Fibroblast of lung (primary cell): Measurements from ENCODE around the gene GABRB3. TPM values are rescaled to one million over a fixed set of nuclear protein-coding genes. Genes with fewer than 3 reads are reported as not detected.

Experiments used
- DNase-seq, 2 donors: peaks; one replicate each; pipeline versions ENCODE4 v3.0.0 to v3.0.0-alpha.2; 2010; ENCODE audit warnings: low read depth in 2 of 2
- H2AFZ ChIP-seq: 2 replicates; pipeline ENCODE4 v1.5.1; 2012; ENCODE audit warnings: low read length, control low read depth, inconsistent platforms
- H3K27ac ChIP-seq: 2 replicates; pipeline ENCODE4 v1.5.1; 2011; ENCODE audit warnings: low read length, control low read depth; ENCODE audit not compliant: insufficient read depth
- H3K27me3 ChIP-seq: 2 replicates; pipeline ENCODE4 v1.5.1; 2011; ENCODE audit warnings: mild to moderate bottlenecking, low read length; ENCODE audit not compliant: control insufficient read depth, insufficient read depth
- H3K36me3 ChIP-seq: 2 replicates; pipeline ENCODE4 v1.5.1; 2011; ENCODE audit warnings: low read length; ENCODE audit not compliant: control insufficient read depth, insufficient read depth
- H3K4me1 ChIP-seq: 2 replicates; pipeline ENCODE4 v1.5.1; 2011; ENCODE audit warnings: low read length; ENCODE audit not compliant: control insufficient read depth, insufficient read depth; ENCODE audit errors: extremely low read depth
- H3K4me2 ChIP-seq: 2 replicates; pipeline ENCODE4 v1.5.1; 2011; ENCODE audit warnings: low read length, control low read depth; ENCODE audit not compliant: insufficient read depth; ENCODE audit errors: extremely low read depth
- H3K4me3 ChIP-seq, 4 experiments: fragments of 200-600 bp in 1 of 4; sonication (generic) in 1 of 4; replicated peaks in 1 of 4; 2 replicates each; pipeline ENCODE4 v1.5.1; 2011 to 2016; ENCODE audit warnings: low read length in 4 of 4, low read depth in 3 of 4, mild to moderate bottlenecking in 3 of 4, control low read depth in 2 of 4, inconsistent platforms in 1 of 4, mixed read lengths in 1 of 4; ENCODE audit not compliant: insufficient read depth in 1 of 4; ENCODE audit errors: control extremely low read depth in 1 of 4
- H3K79me2 ChIP-seq: 2 replicates; pipeline ENCODE4 v1.5.1; 2012; ENCODE audit warnings: mild to moderate bottlenecking, low read length, inconsistent platforms; ENCODE audit not compliant: control insufficient read depth, insufficient read depth
- H3K9ac ChIP-seq: 2 replicates; pipeline ENCODE4 v1.5.1; 2011; ENCODE audit warnings: mild to moderate bottlenecking, low read length, control low read depth; ENCODE audit not compliant: insufficient read depth
- H3K9me3 ChIP-seq: 2 replicates; pipeline ENCODE4 v1.5.1; 2012; ENCODE audit warnings: low read depth, low read length; ENCODE audit not compliant: control insufficient read depth, insufficient read depth
- H4K20me1 ChIP-seq: 2 replicates; pipeline ENCODE4 v1.5.1; 2011; ENCODE audit warnings: low read length; ENCODE audit not compliant: control insufficient read depth, insufficient read depth; ENCODE audit errors: extremely low read depth
- EZH2 ChIP-seq: IDR thresholded peaks from 2 replicates; pipeline ENCODE4 v1.5.1; 2012; ENCODE audit warnings: low read length, control low read depth, mild to moderate bottlenecking; ENCODE audit errors: missing control alignments
- polyA plus RNA-seq, 2 donors: library from polyadenylated mRNA; depleted of rRNA in 1 of 2; stranded (reverse) in 1 of 2; unstranded in 1 of 2; fragments of >200 nt; gene quantifications; 2 replicates each; pipeline ENCODE4 v1.2.1, GENCODE V29; 2011 to 2012; ENCODE audit warnings: missing spikeins in 1 of 2
- total RNA-seq: library from RNA; depleted of rRNA; stranded (reverse); fragments of >200 nt; gene quantifications from 2 replicates; pipeline ENCODE4 v1.2.1, GENCODE V29; 2014
- TF ChIP-seq, protein P1 (sequence below), 2 donors: IDR thresholded peaks in 1 of 2; conservative IDR thresholded peaks in 1 of 2; 1 replicate in 1 of 2; 2 replicates in 1 of 2; pipeline ENCODE4 v1.5.1; 2011 to 2012; ENCODE audit warnings: low read length in 2 of 2, control low read depth in 1 of 2, inconsistent platforms in 1 of 2, low read depth in 1 of 2, mild to moderate bottlenecking in 1 of 2

The GABRB3 gene
- total and polyA plus RNA-seq, 2 donors (not counting 1 experiment from before 2014, with no cell fraction given): 1.1 to 1.5 TPM

DNA sequence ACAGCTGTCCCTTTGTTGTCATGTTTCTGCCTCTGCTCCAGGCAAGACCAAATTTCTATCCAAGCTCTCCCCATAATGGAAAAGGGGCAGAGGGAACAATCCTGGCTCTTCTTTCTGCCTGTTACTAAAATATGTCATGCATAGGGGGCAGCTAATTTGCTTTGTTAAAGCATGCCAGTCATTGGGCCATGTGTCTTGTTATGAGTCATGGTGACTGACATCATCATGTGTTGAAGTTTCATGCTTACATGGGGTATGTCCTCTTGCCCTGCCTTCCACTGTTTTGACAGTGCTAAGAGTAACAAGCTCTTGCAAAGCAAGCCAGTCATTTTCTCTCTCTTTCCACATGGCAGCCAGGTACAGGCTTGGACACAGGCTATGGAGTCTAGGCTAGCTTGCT is 268.9 kb downstream of the GABRB3 start:
- Histone ChIP-seq H2AFZ (no peak overlapping the region), H3K4me1 (no peaks in the 10 kb centered on the region), H3K79me2 (no peaks in the 10 kb centered on the region), H3K9me3 (no peaks in the 10 kb centered on the region), H3K4me2 (no peak overlapping the region), H3K4me3 (no peak overlapping the region), H3K36me3 (no peaks in the 10 kb centered on the region), H3K27me3 (no peaks in the 10 kb centered on the region), H3K27ac (no peak overlapping the region), H3K9ac (no peak overlapping the region), H4K20me1 (no peaks in the 10 kb centered on the region)
- no peak for TF ChIP-seq EZH2
- TF ChIP-seq, protein P1, sequence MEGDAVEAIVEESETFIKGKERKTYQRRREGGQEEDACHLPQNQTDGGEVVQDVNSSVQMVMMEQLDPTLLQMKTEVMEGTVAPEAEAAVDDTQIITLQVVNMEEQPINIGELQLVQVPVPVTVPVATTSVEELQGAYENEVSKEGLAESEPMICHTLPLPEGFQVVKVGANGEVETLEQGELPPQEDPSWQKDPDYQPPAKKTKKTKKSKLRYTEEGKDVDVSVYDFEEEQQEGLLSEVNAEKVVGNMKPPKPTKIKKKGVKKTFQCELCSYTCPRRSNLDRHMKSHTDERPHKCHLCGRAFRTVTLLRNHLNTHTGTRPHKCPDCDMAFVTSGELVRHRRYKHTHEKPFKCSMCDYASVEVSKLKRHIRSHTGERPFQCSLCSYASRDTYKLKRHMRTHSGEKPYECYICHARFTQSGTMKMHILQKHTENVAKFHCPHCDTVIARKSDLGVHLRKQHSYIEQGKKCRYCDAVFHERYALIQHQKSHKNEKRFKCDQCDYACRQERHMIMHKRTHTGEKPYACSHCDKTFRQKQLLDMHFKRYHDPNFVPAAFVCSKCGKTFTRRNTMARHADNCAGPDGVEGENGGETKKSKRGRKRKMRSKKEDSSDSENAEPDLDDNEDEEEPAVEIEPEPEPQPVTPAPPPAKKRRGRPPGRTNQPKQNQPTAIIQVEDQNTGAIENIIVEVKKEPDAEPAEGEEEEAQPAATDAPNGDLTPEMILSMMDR (conservative IDR thresholded peaks at IDR 0.05 in 1 of 2, IDR thresholded peaks at IDR 0.05 in 1 of 2; ENCODE audit: low read depth in 1 of 2, low read length in 2 of 2): no peak
- DNase-seq: no peak

Other genes with a start within 250 kb of the GABRB3 start
- not detected in 2 replicates for gene GABRA5, start 94.0 kb upstream of the GABRB3 start, total RNA-seq
- 0.09 and 0.23 TPM in 2 replicates for gene GABRA5, start 94.0 kb upstream of the GABRB3 start, polyA plus RNA-seq
- gene GABRG3, start 198.1 kb upstream of the GABRB3 start, total RNA-seq: not detected in 2 replicates
- gene GABRG3, start 198.1 kb upstream of the GABRB3 start, polyA plus RNA-seq: not detected in 2 replicates